Measurements from ENCODE around the gene TP53RK.

GRCh38 chr20:46715292-46715756 is 26.1 kb upstream of the TP53RK start:
- TF ChIP-seq EP300 (IDR thresholded peaks at IDR 0.05; ENCODE audit: low read depth) (no peak), POLR2AphosphoS5 (IDR thresholded peaks at IDR 0.05) (peak in 2 of 3 donors; percentile 37 to 47), CTCF (IDR thresholded peaks at IDR 0.05) (peak in 4 of 5 experiments; percentile 20 to 63 (median 41))

Data from transverse colon (tissue), 4 donors.